NB4 (cell line): ENCODE data around the gene NELL1.

Source experiments
- POLR2A ChIP-seq: IDR thresholded peaks from 2 replicates; pipeline ENCODE4 v1.6.1; 2011; ENCODE audit warnings: mild to moderate bottlenecking; ENCODE audit not compliant: insufficient read length; ENCODE audit errors: extremely low read depth
- TF ChIP-seq, protein P1 (sequence below): IDR thresholded peaks from one replicate; pipeline ENCODE4 v1.5.1; 2012; ENCODE audit warnings: low read depth, low read length

DNA sequence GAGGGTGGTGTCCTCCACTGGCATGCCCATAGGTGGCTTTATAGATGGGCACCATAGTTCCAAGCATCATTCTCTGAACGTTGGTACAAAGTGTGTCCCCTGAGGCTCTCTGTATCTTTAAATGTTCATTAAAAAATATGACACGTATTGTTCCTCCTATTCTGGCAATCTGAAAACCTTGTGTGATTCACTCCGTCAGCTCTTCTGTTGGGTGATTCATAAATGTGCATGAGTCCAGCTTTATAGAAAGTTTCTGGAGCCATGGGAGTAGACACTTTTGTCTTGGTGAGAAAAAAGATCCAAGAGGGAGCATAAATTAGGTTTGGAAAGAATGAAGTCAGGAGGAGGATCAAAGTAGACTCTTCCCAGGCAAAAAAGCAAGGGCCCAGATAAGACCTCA, 728.8 kb downstream of the NELL1 start:
- TF ChIP-seq POLR2A, result no peak
- TF ChIP-seq, protein P1, sequence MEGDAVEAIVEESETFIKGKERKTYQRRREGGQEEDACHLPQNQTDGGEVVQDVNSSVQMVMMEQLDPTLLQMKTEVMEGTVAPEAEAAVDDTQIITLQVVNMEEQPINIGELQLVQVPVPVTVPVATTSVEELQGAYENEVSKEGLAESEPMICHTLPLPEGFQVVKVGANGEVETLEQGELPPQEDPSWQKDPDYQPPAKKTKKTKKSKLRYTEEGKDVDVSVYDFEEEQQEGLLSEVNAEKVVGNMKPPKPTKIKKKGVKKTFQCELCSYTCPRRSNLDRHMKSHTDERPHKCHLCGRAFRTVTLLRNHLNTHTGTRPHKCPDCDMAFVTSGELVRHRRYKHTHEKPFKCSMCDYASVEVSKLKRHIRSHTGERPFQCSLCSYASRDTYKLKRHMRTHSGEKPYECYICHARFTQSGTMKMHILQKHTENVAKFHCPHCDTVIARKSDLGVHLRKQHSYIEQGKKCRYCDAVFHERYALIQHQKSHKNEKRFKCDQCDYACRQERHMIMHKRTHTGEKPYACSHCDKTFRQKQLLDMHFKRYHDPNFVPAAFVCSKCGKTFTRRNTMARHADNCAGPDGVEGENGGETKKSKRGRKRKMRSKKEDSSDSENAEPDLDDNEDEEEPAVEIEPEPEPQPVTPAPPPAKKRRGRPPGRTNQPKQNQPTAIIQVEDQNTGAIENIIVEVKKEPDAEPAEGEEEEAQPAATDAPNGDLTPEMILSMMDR, result no peak
